NT2/D1 (cell line): ENCODE data around the gene PHF2.

Source experiments
- SUZ12 ChIP-seq: IDR thresholded peaks from 2 replicates; pipeline ENCODE4 v1.6.1; 2011; ENCODE audit not compliant: insufficient read length, insufficient read depth; ENCODE audit errors: extremely low read depth
- YY1 ChIP-seq: IDR thresholded peaks from 2 replicates; pipeline ENCODE4 v1.6.1; 2011; ENCODE audit not compliant: insufficient read length, insufficient read depth
- ZNF274 ChIP-seq: IDR thresholded peaks from 2 replicates; pipeline ENCODE4 v1.6.1; 2011; ENCODE audit warnings: mild to moderate bottlenecking, low read depth, low read length

DNA sequence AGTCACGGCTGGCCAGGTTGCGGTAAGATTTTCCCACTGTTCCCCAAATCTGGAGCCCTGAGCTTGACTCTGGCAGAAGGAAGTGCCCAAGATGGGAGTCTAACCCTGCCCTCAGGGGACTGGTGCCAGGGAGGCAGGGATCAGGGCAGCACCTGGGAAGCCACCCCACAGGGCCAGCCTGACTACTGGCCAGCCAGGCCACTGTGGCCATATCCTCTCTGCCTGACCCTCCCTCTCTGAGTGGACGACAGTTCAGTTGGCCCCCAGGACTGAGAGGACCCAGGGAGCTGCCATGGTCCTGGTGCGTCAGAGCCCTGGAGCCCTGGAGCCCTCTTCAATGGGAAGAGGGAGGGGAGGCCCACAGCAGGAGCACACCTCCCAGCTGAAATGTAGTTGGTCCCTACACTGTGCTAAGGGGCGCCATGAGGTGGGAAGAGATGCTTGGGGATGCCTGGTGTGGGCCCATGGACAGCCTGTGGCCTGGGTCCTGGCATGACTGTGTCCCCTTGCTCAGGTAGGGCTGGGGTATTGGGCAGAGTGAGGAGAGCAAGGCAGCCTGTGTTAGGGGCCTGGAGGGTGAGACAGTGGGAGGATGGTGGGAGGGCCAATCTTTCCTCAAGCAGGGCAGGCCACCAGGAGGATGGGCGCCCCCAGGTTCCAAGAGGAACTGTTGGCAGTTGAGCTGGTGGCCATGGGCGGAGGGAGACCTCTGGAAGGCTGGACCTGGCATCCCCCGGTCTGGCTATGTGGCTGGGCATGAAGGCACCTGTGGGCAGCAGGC is 81.1 kb downstream of the PHF2 start:
- TF ChIP-seq ZNF274 (no peak), YY1 (no peak), SUZ12 (no peak)
